D721Med (cell line): ENCODE measurements around the gene GART.

Experiments
- DNase-seq: peaks from one replicate; pipeline ENCODE4 v3.0.0; 2011; ENCODE audit warnings: low spot score; ENCODE audit not compliant: insufficient read length
- FAIRE-seq: peaks from 2 replicates; lab custom pipeline; 2011; peaks lifted over from hg19 to GRCh38; lab: Jason Lieb, UNC
- CTCF ChIP-seq: IDR thresholded peaks from 2 replicates; pipeline ENCODE4 v1.5.1; 2012; ENCODE audit warnings: mild to moderate bottlenecking, control low read depth; ENCODE audit not compliant: insufficient read depth; ENCODE audit errors: missing control alignments

Gene GART

GRCh38 chr21:33541756-33542639, at the start of gene GART:
TSS of gene GART (minus strand) at chr21:33542117. CDS start at chr21:33539315, 2,802 bp downstream.
- FAIRE-seq (no peak), DNase-seq (no peak)
- no peak for TF ChIP-seq CTCF

- peak; percentile 75 for DNase-seq
- TF ChIP-seq CTCF = no peak
- no peak for FAIRE-seq
Observed at GRCh38 chr21:33588485-33589335, 46.8 kb upstream of the GART start, which contains the start of gene DONSON. TSS of gene DONSON (minus strand) at chr21:33588684. CDS start at chr21:33588641, 43 bp downstream.

- FAIRE-seq (no peak), DNase-seq (no peak)
- TF ChIP-seq CTCF = no peak
Observed at GRCh38 chr21:33587792-33588484, 46.0 kb upstream of the GART start.

- FAIRE-seq = no peak
- DNase-seq = no peak
- no peak for TF ChIP-seq CTCF
Observed at GRCh38 chr21:33586927-33587326, 45.0 kb upstream of the GART start.

GRCh38 chr21:33584455-33584854, 42.5 kb upstream of the GART start:
- FAIRE-seq (no peak), DNase-seq (no peak)

More at GRCh38 chr21:33584455-33584854, 42.5 kb upstream of the GART start:
- TF ChIP-seq CTCF = no peak
